Astrocyte of the spinal cord (primary cell): Measurements from ENCODE around the gene CDH19.

Experiments
- DNase-seq: peaks from one replicate; pipeline ENCODE4 v3.0.0; 2011; ENCODE audit warnings: low read depth, low spot score
- H3K4me3 ChIP-seq: 2 replicates; pipeline ENCODE4 v1.5.1; 2011; ENCODE audit warnings: low read depth, mild to moderate bottlenecking, low read length, moderate library complexity
- in situ Hi-C: cut with HindIII; loops from 2 replicates; pipeline ENCODE4 v1.10.0; 2017; ENCODE audit warnings: low sequenced_read_pairs
- TF ChIP-seq, protein P1 (sequence below): IDR thresholded peaks from 2 replicates; pipeline ENCODE4 v1.5.1; 2012; ENCODE audit warnings: low read depth, mild to moderate bottlenecking, low read length, inconsistent platforms

The CDH19 gene

DNA sequence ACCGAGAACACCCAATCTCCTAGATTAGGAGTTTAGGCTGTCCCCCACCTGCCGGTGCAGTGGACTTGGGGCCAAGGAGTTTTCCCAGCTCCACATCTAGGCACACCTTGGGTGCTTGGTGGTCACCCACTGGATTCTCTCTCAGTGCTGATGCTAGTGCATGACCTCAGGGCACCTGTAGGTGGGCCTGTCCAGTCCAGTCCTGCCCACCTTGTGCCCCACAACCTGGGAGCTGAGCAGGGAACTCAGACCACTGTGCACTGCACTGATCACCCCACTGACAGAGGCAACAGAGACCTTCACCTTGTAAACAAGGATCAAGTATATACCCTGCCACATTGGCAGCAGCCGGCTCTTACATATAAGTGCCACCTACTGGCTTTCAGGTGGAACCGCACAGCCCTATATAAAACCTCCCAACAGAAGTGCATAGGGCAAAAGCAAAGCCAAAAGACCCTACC lies 12.7 kb upstream of the CDH19 start:
- H3K4me3 ChIP-seq = no peak overlapping the region
- TF ChIP-seq, protein P1, sequence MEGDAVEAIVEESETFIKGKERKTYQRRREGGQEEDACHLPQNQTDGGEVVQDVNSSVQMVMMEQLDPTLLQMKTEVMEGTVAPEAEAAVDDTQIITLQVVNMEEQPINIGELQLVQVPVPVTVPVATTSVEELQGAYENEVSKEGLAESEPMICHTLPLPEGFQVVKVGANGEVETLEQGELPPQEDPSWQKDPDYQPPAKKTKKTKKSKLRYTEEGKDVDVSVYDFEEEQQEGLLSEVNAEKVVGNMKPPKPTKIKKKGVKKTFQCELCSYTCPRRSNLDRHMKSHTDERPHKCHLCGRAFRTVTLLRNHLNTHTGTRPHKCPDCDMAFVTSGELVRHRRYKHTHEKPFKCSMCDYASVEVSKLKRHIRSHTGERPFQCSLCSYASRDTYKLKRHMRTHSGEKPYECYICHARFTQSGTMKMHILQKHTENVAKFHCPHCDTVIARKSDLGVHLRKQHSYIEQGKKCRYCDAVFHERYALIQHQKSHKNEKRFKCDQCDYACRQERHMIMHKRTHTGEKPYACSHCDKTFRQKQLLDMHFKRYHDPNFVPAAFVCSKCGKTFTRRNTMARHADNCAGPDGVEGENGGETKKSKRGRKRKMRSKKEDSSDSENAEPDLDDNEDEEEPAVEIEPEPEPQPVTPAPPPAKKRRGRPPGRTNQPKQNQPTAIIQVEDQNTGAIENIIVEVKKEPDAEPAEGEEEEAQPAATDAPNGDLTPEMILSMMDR = peak; percentile 55
- no peak for DNase-seq
- in situ Hi-C loops = no loop called here

DNA sequence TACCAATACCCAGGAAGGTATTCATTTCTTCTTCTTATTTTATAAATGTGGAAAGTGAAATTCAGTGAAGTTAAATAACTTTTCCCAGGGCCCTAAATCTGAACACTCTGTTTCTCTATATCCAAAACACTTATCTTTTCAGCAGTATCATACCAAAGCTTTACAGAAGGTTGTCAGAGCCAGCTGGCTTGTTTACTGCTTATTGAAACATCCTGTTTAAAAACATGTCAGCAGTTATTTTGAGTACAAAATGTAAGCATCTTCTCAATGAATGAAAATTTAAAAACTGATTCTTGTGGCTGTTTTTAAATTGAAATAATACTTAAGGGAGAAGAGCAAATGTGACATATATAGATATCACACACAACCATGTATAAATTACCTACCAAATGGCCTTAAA lies 11.3 kb upstream of the CDH19 start:
- TF ChIP-seq, protein P1 = no peak
- no peak for DNase-seq
- in situ Hi-C loops = no loop called here
- no peak overlapping the region for H3K4me3 ChIP-seq

DNA sequence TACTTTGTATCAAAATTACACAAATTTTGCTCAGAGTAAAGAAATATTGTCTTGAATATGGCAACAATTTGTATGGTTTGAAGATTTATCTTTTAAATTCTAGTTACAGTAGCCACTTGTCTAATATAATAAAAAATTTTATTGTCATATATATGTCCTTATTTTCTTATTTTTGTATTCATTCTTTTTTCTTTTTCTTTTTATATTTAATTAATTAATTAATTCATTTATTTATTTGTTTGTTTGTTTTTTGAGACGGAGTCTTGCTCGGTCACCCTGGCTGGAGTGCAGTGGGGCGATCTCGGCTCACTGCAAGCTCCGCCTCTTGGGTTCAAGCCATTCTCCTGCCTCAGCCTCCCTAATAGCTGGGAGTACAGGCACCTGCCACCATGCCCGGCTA lies 3.7 kb upstream of the CDH19 start:
- in situ Hi-C loops = no loop called here
- H3K4me3 ChIP-seq = no peak overlapping the region
- DNase-seq = no peak
- TF ChIP-seq, protein P1 = no peak

DNA sequence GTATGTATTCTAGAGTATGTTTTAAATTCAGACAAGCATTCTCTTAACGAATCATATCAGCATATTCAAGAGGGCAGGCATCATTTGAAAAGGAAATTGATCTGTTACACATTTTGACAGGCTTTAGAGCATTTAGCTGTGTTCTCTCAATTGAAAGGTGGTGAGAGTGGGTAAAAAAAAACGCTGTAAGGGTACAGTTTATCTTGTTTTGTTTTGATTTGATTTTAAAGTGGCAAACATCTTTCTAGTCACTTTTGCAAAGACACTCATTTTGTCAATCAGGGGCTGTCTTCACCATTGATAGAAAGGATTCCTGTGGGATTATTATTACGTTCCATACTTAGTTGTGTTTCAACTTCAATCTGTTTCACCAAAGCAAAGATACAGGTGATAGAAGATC lies 2.2 kb downstream of the CDH19 start:
- TF ChIP-seq, protein P1 = no peak
- no peak overlapping the region for H3K4me3 ChIP-seq
- no peak for DNase-seq
- in situ Hi-C loops = no loop called here

DNA sequence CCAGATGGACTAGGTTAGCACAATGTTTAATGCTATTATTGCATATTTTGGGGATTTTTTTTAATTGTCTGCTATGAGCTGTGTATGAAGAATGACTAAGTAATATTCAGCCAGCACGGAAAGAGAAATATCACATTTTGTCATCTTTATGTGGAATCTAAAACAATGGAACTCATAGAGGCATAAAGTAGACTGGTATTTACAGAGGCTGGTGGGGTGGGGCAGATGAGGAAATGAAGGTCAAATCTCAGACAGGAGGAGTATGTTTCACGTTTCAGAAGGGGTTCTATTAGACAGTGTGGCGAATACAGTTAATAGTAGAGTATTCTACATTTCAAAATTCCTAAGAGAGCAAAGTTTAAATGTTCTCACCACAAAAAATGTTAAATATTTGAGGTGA lies 4.7 kb downstream of the CDH19 start:
- TF ChIP-seq, protein P1 = no peak
- no peak for DNase-seq
- H3K4me3 ChIP-seq = no peak overlapping the region
- in situ Hi-C loops = no loop called here

DNA sequence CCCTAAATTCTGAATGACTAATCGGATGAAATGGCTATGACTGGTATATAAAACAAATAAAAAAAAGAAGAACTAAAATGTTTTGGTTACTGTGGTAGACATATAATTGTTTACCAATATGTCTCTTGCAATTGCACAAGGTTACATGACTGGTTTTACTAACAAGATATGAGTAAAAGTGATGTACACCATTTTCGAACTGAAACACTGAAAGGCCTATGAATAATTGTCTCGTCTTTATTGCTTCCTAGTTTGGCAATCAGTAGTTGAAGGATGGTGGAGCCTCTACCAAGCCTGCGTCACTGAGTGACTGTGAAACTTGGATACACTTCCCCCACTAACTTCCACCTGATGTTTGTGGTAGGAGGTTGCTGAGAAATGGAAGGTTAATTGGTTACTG lies 16.5 kb downstream of the CDH19 start:
- DNase-seq = no peak
- TF ChIP-seq, protein P1 = no peak
- in situ Hi-C loops = no loop called here
- H3K4me3 ChIP-seq = no peak overlapping the region

DNA sequence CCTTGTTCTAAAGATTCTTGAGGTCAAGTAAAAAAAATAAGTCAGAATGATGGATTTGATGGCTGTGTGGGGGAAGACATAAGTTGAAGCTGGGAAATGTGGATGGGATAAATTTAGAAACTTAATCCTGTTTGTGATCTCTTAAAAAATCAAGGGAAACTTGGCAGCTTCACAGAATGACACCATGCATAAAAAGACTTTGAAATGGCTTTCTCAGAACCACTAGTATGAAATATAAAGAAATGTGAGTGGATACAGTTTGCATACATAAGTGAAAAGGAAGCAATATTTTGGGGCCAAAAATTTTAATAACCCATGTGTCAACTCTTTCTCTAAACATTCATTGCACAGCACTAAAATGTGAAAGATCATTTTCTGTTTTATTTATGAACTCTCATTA lies 21.7 kb downstream of the CDH19 start:
- H3K4me3 ChIP-seq = no peak overlapping the region
- in situ Hi-C loops = no loop called here
- DNase-seq = no peak
- TF ChIP-seq, protein P1 = no peak
